HG03520 (cell line): ENCODE measurements around the gene RBM17.
"Not testable (repeated sequence)": the region's sequence is repeated elsewhere in the genome, so short reads cannot be mapped to it uniquely, and the experiment has no call there.

Experiments
- ATAC-seq: cut with Tn5 transposase; IDR thresholded peaks from one replicate; pipeline ENCODE4 v1.9.1; 2021; ENCODE audit warnings: mild to moderate bottlenecking, moderate library complexity; ENCODE audit not compliant: unreplicated experiment

Gene RBM17

DNA sequence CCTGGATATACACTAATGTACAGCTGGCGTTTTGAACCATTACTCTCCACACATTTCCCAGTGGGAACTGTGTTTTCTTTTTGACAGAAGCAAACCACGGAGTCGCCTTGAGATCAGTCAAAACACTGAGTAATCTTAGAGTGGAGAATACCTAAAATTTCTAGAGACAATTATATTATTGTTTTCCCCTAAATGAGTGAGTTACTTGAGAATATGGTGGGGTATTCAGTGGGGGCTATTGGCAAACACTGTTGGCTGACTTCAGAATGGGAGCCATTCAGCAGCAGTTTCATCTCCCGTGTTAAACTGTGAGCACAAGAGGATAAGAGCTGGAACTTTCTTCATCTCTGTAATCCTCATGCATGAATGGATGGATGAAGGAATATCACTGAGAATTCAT is 32.9 kb upstream of the RBM17 start:
- ATAC-seq = no peak

DNA sequence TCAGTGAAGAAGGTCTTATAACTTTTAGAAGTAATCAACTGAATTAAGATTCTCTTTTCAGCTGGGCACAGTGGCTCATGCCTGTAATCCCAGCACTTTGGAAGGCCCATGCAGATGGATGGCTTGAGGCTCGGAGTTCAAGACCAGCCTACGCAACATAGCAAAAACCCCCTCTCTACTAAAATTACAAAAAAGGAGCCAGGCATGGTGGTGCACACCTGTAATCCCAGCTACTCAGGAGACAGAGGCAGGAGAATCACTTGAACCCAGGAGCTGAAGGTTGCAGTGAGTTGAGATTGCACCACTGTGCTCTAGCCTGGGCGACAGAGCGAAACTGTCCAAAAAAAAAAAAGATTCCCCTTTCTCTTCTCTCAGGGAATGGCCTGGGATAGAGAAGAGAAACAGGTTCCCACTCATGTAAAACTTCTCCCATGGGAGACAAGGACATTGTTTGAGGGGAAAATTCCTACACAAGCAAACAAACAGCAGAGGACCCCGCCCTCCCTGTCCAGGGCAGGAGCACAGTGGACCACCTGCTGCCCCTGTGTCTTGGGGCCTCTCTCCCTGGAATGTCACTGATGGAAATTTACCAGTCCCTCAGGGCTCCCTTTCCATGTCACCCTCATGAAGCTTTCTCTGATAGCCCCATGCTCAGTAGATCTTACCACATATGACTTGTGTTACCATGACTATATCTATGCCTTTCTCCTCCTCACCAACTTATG is 32.3 kb upstream of the RBM17 start:
- ATAC-seq = no peak

DNA sequence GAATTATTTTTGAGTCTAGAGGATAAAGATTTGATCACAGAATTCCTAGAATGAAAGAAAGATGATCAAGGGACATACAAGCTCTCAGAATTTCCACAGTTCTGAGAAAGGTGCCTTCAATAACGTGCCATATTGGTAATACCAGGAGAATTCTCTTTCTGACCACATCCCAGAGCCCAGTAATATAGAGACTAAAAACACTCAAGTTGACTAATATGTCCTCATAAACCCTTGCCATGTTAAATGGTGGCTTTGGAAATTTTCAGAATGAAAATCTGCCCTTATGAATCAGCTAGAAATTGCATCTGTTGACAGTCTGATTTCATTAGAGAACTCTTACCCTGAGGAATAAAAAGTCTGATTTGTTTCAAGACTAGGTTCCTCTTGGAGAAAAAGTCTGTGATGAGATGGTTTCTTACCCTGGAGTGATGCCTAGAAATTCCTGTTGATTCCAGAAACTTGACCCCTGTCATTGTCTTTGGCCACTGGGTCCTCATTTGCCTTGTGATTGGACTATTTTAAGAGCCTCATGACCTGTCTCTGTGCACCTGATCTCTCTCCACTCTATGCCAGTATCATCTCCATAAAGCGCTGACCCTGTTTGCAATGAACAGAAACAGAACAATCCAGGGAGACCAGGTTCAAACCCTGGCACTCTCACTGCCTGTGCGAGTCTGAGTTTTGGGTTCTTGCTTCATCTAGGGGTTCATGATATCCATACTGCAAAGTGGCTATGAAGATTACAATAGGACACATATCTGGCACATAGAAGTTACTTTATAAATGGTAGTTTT is 30.0 kb upstream of the RBM17 start:
- no peak for ATAC-seq

DNA sequence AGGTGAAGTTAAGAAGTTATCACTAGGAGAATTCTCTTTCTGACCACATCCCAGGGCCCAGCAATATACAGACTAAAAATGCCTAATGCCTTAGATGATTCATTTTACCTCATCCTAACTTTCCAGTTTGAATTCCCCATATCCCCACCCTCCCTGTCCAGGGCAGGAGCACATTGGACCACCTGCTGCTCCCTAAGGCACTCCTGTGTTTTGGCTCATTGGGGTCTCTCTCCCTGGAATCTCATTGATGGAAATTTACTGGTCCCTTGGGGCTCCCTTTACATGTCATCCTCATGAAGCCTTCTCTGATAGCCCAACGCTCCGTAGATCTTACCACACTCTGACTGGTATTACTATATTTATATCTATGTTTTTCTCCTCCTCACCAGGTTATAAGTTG is 29.3 kb upstream of the RBM17 start:
- no peak for ATAC-seq

DNA sequence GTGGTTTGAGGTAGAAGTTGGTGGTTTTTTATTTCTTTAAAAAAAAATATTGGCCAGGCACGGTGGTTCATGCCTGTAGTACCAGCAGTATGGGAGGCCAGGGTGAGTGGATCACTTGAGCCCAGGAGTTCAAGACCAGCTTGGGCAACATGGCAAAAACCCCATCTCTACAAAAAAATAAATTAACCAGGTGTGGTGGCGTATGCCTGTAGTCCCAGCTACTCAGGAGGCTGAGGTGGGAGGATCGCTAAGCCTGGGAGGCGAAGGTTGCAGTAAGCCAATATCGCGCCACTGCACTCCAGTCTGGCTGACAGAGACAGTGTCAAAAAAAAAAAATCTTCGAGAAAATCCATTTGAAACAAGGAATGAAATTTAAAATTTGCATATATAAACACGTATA is 27.8 kb upstream of the RBM17 start:
- no peak for ATAC-seq

DNA sequence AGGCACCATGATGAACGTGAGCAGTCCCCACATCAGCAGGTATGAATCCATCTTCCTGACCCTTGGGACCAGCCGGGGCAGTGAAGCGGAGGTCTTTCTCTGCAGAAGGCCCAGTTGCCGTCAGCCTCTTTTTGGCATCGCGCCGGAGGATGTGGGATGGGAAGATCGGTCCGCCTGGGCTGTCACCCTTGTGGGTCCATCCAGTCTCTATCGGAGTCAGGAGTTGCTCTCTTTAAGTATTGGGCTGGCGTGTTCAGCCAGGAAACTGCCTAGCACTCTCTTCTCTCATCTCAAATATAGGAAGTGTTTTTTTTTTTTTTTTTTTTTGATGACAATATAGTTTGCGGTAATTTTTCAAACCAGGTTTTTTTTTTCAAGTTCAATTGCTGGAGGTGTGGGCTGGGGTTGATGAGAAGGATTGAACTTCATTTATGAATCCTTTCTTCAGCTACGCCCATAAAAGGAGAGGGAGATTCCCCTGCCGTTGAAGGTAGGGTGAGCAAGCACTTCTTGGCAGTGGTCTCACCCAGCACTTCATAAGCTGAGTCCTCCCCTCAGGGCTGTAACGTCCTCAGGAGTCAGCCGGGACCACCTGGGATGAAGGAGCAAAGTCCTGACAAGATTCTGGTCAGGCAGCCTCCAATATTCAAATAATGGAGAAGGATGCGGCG is 26.6 kb upstream of the RBM17 start, which contains the start of gene IL2RA:
Gene IL2RA, minus strand, starts transcription at position 267 of the 671 bp plus-strand sequence. Its CDS starts 216 bp downstream, at position 51.
- no peak for ATAC-seq

DNA sequence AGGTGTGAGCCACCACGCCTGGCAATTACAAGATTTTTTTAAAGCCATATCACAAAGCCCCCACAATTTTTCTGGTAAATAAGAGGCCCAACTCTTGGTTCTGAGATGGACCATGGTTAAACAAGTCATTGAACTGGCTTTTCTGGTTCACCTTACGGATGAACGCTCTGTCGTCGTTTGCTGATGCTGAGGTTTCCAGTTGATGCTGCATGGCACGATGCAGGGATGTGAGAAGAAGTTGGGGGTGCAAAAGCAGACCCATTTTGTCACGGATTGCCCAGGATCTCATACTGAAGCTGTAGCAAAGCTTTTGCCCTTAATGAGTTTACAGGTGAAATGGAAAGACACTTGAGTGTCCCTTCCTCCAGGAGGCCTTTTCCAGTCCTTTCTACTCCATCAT is 24.7 kb upstream of the RBM17 start:
- no peak for ATAC-seq

DNA sequence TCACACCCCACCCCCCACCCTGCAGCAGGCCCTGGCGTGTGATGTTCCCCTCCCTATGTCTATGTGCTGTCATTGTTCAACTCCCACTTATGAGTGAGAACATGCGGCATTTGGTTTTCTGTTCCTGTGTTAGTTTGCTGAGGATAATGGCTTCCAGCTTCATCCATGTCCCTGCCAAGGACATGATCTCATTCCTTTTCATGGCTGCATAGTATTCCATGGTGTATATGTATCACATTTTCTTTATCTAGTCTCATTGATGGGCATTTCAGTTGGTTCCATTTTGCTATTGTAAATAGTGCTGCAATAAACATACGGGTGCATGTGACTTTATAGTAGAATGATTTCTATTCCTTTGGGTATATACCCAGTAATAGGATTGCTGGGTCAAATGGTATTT is 24.1 kb upstream of the RBM17 start:
- not testable (repeated sequence) for ATAC-seq

DNA sequence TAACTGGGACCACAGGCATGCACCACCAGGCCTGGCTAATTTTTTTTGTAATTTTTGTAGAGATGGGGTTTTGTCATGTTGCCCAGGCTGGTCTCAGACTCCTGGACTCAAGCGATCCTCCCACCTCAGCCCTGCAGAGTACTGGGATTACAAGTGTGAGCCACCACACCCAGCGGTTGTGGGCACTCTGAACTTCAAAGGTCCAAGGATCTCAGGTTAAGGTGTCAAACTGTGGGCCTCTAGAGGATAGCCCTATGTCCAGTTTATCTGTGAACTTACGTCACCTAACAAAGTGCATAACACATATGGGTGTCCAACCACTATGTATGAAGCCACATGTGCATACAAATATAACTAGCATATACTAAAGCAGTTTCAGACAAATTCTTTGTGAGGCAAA is 23.4 kb upstream of the RBM17 start:
- no peak for ATAC-seq

DNA sequence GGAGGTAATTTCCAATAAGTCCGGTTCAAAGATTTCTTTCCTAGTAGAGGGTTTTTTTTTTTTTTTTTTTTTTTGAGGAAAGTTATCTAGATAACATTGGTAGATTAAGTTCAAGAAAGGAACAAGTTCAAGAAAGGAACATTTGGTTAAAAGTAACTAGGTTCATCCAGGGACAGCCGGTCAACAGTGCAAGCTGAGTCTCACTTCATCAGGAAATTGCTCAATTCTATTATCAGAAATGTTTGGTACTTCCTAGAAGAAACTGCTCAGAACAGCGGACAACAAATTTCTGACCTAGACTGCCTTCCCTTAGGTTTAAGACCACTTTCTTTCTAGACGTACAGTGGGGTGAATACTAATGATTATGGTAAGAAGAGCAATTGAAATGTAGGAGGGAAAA is 23.0 kb upstream of the RBM17 start:
- no peak for ATAC-seq

DNA sequence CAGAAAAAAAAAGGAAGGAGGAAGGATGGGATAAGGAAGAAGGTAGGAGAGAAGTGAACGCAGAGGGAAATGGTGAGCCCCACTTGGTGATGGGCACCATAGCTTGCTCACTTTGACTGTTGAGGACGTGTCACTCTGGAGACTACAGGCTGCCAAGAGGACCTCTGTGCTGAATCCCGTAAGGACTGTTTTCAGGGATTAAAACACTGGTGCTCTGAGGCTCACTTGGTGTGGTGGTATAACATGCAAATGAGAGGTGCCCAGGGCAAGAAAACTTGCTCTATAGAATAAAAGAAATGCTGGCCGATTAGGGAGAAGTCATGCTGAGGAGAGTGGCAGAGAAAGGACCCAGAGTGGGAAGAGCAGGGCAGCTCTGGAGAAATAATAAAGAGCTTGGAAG is 21.4 kb upstream of the RBM17 start:
- no peak for ATAC-seq

DNA sequence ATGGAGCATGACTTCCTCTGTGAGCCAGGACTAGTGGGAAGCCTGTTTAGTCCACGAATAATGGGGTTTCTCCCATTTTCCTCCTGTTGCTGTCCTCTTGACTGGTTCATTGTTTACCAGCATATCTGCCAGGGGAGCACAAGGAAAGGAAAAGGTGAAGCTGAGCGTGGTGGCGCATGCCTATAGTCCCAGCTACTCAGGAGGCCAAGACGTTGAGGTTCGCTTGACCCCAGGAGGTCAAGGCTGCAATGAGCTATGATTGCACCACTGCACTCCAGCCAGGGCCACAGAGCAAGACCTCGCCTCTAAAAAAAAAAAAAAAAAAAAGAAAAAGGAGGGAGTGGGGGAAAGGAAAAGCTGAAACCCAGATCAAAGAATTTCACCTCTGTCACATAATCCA is 20.8 kb upstream of the RBM17 start:
- no peak for ATAC-seq

DNA sequence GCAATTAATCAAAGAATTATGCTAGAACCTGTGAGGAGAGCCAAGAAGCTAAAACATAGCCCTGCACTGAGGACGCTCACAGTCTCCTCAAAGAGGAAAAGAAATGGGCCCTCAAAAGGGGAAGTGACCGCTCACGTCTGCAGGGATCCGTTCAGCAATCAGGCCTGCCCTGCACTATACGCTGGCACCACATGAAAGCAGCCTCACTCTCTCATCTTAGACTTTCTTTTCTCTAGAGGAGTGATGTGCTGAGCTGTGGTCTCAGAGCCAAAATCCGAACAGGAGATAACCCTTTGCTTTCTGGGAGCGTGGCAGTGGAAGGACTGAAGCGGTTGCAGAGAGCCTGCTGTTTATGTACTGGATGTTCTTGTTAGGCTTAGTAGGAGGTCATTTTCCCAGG is 20.4 kb upstream of the RBM17 start:
- ATAC-seq = no peak

DNA sequence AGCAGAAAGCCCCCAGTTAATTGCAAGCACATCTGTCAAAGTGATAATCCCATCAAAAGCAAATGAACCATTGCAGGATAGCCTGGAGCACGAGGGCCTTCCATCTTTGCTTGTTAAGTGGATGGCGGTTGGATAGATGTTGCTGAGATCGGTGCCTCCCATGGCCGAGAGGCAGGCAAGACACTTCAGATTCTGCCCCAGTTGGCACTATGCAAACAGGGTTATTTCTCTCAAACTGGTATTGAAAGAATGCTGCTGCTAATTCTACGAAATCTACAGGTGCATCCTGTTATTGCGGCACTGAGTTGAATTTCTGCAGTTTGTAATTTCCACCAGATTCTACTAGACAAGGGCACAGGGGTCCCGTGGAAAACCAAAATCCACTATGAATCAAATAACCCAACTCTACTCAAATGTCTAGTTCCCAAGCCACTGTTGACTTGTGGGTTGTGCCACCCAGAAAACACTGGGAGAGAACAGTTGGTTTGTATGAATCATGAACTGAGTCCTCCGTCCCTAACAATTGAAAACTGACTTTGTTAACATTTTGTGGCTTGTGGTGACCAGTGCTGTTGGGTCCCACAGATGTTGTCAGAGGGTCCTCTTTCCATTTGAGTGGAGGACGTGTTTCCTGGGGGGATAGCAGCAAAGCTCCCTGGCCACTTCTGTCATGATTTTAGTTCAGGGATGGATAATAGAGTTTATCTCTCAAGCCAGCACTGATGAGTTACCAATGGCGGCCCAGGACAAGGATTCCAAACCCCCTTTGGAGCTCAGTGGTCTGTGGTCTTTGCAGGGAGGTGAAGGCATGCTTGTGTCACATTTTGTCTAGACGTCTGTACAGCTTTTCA is 19.5 kb upstream of the RBM17 start:
- no peak for ATAC-seq

DNA sequence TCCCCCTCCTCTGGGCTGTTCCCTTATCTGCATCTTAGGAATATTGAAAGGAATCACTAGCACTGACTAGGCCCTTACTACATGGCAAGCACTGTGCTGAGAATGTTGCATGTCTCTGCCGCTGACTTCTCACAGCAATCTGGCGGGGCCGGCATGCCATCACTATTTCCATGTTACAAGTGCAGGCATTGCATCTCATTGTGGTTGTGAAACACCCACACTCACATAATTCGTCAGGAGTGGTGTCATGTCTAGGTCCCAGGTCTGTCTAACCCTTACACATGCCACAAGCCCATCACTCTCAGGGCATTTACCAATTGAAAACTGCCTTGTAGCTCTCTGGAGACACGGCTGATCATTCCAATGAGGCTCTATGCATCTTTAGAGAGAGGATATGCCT is 18.2 kb upstream of the RBM17 start:
- ATAC-seq = no peak

DNA sequence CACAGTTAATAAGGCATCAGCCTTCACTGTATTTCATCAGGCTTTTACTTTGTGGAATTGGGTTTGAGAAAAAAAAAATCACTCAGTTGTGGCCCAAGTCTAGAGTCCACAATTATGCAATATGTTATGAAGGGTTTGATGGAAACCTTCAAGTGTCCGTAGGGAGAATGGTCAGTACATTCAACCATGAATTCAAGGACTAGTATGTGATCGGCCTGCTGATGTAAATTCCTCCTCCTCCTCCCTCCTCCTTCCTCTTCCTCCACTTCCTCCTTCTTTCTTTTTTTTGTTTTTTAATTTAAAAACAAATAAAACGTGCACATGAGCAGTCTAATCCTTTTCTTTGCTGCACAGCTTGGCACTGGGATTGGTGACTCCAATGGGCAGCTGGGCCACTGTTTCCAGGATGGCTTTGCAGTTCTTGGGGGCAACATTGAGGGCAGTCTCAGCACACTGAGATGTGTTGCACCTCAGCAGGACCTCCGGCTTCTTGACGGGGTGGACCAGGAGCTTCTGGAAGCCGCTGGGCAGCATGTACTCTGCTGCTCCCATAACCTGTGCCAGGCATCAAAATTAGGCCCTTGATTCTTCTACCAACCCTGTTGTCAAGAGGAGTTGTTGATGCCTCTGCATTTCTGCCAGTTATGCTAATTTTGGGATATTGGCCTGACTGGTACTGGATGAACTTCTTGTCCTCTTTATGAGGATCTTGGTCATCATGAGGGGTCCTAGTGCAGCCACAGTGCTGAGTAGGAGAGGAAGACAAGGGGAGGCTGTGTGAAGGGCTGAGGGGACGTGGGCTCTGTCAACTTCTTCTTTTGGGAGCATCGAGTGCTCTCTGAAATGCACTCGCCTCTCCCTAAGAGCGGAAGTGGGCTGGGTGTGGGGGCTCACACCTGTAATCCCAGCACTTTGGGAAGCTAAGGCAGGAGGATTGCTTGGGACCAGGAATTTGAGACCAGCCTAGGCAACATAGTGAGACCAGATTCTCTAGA is 17.4 kb upstream of the RBM17 start:
- ATAC-seq = no peak

DNA sequence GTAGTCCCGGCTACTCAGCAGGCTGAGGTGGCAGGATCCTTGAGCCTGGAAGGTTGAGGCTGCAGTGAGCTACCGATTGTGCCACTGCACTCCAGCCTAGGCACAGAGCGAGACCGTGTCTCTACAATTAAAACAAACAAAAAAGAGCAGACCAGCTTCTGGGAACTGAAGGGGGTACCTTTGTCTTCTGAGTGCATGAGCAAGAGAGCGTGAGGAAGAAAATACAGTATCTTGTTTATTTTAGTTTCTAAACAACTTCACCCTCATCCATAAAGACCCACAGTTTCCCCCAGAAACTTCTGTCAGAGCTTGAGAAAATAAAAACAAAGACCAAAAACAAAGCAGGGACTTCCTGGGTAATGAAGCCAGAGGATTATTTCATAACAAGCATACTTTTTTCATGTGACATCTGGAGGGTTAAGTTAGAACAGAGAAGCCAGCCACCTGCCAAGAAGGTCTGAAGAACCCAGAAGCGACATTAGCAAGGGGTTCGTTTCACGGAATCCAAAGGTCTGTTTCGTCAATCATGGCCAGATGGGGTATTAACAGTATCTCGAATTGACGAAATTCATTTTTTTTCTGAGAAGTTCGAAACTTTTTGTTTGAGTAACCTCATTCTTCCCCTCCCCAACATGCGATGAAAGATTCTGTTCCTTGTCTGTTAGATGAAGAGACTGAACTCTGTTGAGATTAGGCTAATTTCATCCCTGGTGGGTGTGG is 16.5 kb upstream of the RBM17 start:
- peak; percentile 49 for ATAC-seq

DNA sequence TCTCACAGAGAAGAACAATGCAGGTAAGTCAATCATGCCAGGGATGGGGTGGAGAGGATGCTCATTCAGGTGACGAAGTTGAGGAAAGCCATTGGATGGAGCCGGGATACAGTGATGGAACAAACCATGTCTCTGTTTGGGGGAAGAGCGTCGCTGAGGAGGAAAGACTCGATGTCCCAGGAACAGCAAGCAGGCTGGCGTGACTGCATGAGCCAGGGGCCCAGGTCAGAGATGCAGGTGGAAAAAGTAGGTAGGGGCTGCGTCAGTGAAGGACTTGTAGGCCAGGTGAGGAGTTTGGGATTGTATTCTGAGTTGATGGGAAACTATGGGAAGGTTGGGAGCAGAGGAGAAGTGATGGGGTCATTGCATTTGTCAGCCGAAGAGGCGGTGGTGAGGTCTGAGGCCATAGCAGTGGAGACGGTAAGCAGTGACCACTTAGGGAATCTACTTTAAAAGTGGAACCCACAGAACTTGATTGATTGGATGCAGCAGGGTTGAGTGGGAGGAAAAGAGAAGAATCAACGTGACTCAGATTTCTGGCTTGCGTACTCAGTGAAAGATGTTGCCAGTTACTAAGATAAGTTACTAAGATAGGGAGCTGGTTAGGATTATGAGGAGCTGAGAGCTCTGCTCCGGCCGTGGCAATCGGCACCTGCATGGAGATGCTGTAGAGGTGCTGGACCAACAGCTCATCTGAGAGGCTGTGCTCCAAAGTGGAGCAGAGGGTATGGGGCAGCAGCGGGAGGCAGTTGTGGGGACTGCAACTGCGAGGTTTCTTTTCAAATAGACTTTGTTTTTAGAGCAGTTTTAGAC is 14.1 kb upstream of the RBM17 start:
- ATAC-seq = no peak
